GM18517 (cell line): ENCODE data around the gene ADCY9.
"Not testable (repeated sequence)": the region's sequence is repeated elsewhere in the genome, so short reads cannot be mapped to it uniquely, and the experiment has no call there.

Experiments used
- ATAC-seq: cut with Tn5 transposase; IDR thresholded peaks from one replicate; pipeline ENCODE4 v1.9.1; 2021; ENCODE audit warnings: mild to moderate bottlenecking, moderate library complexity; ENCODE audit not compliant: unreplicated experiment

The ADCY9 gene

DNA sequence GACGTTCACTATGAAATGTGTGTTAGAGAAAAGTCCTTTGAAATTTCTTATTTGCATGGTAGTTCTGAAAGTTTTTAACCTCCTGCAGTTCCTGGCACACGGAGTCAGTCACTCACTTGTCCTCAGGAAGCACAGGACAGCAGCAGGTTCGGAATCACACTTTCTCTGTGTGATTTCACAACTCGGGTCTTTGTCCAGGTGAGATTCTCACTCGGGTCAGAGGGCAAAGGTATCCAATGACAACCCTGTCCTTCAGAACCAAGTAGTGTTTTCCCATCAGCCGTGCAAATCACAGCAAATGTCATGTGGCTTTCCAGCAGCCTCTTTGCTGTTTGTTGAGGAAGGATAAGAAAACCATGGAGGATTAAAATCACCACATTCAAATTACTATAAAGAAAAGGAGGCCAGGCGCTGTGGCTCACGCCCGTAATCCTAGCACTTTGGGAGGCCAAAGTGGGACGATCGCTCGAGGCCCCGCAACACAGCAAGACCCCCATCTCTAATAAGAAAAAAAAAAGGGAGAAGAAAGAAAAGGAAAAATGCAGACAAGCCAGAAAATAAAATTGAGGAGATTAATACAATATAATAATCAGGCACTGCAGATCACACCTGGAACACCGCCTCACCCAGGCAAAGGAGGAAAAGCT is 22.0 kb downstream of the ADCY9 start:
- no peak for ATAC-seq

DNA sequence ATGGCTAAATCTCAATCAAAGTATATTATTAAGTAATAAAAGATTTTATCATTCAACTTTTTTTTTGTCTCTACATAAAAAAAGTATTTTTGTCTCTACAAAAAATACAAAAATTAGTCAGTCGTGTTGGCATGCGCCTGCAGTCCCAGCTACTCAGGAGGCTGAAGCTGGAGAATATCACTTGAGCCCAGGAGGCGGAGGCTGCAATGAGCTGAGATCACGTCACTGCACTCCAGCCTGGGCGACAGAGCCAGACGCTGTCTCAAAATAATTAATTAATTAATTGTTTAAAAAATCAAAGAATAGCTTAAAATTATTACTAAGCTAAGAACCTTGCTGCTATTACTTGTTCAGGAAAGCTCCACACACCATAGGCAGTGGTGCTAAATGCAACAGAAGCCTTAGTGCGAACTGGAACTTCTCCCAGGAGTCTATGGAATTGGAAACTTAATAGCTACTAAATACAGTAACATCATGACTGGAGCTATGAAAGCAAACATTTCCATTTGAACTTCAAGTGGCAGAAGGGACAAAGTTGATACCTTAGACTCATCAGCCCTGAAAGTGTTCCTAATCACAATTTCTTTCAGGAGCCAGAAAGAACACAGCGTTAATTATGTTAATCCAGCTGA is 22.6 kb downstream of the ADCY9 start:
- ATAC-seq, result no peak

DNA sequence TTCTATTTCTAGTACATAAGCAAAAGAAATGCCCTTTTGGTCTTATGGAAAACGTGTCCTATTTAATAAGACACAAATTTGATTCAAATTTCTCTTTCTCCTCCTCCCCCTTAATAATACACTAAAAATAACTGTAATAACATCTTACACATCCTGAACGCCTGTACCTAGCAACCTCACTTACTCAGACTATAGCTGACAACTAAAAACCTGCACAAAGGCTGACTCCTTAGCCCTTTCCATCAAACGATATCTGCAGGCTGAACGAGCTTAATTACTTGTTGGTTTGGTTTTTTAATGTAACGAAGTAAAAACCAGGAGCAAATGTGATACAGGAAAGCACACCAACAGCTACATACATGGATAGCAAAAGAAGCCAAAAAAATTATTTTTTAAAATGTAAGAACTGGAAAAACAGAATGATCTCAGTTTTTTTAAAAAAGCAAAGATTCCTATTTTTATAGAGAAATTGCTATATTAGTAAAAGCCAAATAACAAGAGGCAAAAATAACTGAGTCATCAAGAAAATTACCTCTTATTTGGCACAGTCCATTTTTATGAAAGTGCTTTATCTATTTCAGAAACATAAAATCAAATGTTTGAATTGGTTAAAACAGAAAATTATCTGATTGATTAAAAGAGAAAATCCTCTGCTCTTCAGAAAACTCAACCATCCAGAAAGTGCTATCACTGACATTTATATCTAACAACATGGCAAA is 23.5 kb downstream of the ADCY9 start:
- no peak for ATAC-seq

DNA sequence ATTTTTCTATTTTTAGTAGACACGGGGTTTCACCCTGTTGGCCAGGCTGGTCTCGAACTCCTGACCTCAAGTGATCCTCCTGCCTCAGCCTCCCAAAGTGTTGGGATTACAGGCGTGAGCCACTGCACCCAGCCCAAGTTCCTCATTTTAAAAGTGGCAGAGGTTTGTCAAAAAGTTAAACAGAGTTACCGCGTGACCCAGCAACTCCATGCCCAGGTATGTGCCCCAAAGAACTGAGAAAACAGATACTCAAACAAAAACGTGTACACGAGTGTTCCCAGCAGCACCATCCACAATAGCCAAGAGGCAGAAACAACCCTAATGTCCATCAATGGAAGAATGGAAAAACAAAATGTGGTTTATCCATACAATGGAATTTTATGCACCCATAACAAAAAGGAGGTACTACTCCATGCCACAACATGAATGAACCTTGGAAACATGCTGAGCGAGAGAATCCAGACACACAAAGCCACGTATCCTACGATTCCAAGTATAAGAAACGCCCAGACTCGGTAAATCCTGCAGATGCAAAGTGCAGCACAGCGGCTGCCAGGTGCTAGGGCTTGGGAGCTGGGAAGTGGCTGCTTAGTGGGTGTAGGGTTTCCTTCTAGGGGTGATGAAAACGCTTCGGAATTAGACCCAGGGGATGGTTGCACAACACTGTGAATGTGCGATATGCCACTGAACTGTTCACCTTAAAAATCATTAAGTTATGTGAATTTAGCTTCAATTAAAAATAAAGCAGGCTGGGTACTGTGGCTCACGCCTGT is 24.8 kb downstream of the ADCY9 start:
- no peak for ATAC-seq

DNA sequence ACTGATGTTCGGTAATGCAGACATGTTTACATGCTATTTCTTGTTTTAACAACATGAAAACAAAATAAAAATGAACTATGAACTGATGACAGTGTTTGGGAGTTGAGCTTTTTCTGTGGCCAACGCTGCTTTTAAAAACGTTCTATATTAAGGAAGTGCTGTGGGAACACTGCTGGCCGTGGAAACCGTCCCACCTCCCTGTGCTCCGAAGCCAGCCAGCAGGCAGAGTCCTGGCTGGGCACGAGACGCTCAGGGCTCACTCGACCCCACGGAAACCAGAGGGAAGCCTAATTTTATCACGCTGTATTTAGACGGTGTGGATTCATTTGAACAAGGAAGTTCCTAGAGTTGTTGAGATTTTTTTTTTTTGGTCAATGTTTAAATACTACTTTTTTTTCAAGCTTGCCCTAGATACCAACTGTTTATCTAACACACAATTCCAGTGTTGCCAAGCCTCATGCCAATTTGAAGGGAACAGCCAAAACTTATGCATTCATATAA is 25.8 kb downstream of the ADCY9 start:
- no peak for ATAC-seq

DNA sequence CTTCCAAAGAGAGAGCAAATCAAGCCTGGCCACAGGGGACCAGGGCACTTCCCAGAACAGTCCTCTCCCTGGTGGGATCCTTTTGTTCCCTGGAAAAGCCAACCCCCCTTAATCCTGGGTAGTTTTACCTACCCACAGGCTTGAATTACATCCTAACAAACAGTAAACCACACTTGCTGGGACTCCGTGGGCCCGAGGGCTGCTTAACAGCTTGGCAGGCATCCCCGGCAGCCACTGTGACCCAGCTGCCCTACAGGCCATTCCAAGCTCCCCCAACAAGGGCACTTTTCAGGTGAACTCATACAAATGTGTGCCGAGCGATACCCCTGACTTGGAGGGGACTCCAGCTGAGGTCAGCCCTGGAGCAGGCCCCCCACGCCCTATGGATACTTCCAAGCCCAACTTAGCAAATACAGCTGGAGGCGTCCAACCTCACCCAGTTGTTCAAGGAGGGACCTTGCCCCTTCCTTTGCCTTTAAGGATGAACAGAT is 26.4 kb downstream of the ADCY9 start:
- ATAC-seq, result no peak

DNA sequence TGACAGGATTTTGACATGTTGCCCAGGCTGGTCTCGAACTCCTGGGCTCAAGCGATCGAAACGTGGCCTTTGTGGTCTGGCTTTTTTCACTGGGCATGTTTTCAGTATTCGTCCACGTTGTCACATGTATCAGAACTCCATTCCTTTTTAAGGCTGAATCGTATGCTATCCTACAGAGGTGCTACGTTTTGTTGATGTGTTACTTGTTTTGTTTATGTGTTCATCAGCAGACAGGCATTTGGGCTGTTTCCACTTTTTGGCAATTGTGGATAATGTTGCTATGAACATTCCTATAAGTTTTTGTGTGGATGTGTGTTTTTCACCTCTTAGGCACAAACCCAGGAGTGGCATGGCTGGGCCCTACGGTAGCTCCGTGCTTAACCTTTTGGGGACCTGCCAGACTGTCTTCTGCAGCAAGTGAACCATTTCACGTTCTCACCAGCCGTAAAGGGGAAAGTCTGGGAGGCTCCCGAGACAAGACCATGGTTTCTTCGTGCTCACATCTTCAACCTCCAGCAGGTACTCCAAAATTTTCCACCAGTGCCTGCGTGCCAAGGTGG is 26.9 kb downstream of the ADCY9 start:
- no peak for ATAC-seq

DNA sequence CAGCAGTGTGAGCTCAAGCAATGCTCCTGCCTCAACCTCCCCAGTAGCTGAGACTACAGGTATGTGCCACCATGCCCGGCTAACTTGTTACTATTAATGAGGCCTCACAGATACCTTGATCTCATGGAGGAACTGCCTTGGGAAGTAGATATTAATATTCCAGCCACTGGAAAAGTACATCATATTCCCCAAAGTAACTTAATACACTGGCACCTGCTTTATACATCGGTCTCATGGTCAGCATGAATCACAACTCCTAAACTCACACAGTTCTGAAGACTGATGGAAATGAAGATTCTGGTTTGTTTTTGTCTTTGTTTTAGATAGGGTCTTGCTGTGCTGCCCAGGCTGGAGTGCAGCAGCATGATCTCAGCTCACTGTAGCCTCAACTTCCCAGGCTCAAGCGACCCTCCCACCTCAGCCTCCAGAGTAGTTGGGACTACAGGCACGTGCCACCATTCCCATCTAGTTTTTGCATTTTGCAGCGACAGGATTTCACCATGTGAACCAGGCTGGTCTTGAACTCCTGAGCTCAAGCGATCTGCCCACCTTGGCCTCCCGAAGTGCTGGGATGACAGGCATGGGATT is 28.2 kb downstream of the ADCY9 start:
- ATAC-seq, result no peak

DNA sequence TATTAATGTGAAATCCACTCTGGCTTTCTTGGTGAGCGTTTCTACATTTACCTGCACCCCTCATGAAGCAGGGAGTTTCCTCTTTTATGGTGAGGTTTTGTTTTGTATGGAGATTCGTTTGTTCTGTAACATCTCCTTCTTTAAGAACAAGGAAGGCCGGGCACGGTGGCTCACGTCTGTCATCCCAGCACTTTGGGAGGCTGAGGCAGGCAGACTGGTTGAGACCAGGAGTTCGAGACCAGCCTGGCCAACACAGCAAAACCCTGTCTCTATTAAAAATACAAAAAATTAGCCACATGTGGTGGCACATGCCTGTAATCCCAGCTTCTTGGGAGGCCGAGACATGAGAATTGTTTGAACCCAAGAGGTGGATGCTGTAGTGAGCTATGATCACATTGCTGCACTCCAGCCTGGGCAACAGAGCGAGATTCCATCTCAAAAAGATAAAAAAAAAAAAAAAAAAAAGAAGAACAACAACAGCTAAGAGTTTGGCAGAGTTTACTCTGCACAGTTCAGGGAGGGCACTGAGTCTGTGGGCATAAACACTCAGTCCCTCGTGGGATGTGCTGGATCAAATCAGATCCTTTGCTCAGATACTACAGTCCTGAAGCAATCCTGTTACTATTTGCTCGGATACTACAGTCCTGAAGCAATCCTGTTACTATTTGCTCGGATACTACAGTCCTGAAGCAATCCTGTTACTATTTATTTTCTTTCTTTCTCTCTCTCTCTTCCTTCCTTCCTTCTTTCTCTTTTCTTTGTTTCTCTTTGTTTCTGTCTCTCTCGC is 28.9 kb downstream of the ADCY9 start:
- no peak for ATAC-seq

DNA sequence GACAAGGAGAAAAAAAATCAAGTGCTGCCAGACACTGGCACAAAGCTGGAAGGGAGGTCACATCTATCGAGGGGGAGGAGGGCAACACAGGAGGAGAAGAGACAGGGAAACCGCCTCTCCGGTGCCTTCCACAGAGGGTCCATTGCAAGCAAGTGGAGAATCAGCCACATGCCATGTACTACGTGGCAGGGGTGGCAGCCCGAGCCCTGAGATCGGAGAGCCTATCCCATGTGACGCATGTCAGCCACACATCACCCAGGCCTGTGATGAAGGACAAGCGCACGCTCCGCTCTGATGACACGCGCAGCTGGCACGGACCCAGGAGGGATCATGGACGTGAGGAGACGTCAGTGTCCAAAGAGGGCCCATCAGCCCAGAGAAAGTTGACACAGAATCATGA is 30.1 kb downstream of the ADCY9 start:
- ATAC-seq, result no peak

DNA sequence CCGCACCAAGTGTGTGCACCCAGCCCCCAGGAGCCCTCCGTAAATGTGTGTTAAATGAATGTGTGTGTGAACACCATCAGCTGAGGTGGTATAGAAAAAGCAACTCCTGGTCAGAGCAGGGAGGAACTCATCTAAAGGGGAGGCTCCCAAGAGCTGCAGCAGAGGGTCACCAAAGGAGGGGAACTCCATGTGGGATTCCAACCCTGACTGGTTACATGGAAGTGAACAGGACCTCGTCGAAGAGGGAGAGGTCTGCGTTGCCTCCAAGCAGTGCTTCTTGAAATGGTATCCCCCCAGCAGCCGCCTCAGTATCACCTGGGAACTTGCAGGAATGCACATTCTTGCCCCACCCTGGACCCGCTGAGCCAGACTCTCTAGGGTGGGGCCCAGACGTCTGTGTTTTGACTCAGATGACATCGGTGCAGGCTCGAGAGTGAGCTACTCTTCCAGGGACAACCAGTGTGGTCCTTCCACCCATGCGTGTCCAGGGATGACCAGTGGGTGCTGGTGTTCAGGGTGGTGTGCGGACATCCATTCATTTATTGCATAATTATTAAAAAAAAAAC is 30.8 kb downstream of the ADCY9 start:
- no peak for ATAC-seq

DNA sequence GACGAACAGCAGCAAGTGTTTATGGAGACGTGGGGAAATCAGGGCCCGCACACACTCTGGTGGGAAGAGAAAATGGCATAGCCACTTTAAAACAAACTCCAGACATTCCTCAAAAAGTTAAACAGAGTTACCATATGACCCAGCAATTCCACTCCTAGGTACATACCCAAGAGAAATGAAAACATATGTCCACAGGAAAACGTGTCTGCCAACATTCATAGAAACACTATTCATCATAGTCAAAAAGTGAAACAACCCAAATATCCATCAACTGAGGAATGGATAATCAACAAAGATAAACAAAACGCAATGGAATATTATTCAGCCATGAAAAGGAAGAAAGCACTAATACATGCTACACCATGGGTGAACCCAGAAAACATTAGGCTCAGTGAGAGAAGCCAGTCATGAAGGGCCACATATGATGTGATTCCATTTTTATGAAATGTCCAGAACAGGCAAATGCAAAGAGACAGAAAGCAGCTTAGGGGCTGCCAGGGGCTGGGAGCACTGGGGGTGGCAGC is 32.8 kb downstream of the ADCY9 start:
- no peak for ATAC-seq

DNA sequence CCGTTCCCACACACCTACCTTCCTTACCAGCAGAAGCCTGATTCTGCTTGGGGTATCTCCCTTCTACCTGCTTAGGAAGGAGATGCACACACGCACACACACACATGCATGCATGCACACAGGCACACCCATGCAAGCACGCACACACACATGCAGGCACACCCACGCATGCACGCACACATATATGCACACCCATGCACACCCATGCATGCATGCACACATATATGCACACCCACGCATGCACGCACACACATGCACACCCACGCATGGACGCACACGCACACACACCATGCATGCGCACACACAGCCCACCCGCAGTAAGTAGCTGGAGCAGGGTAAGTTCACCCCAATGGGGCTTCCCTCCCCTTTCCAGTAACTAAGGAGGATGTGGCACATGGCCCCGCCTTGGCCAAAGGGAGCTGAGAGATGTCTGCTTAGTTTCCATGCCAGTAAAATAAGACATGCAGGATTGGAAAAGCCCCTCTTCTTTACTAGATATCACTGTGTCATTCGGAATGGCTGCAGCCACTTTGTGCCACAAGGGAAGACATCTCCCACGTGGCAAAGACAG is 33.7 kb downstream of the ADCY9 start:
- ATAC-seq, result no peak

DNA sequence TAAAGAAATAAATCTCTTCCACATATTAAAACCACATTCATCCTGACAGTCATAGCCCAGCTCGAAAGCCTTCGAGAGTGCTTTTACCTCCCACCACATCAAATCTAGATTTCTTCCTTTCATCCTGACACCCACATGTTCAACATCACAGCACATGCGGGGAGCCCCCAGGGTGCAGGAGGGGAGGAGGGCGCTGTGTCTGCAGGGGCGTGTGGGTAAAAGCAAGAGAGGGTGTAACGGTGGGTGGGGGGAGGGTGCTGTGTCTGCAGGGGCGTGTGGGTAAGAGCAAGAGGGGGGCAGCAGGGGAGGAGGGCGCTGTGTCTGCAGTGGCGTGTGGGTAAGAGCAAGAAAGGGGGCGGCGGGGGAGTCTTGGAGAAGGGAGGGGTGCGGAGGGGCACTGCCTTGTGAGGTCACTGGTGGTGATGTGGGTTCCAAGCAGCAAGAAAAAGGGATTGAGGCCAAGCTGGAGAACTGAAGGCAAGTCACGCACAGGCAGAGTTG is 34.7 kb downstream of the ADCY9 start:
- ATAC-seq, result no peak

DNA sequence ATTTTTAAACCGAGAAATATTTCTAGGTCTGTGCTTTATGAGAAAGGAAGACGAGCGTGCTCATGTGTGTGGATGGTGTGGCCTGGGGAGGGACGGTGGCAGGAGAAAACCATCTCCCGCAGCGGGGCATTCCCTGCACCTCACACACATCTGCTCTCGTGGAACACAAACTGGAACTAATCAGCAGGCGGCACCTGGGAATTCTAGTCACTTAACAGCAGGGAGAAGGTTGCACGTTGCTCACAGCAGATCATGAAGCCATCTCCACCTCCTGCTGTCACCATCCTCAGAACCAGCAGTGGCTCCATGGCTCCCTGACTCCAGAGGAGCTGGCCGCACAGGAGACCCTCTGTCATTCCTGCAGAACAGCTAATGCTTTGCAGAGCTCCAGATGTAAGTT is 35.2 kb downstream of the ADCY9 start:
- no peak for ATAC-seq

DNA sequence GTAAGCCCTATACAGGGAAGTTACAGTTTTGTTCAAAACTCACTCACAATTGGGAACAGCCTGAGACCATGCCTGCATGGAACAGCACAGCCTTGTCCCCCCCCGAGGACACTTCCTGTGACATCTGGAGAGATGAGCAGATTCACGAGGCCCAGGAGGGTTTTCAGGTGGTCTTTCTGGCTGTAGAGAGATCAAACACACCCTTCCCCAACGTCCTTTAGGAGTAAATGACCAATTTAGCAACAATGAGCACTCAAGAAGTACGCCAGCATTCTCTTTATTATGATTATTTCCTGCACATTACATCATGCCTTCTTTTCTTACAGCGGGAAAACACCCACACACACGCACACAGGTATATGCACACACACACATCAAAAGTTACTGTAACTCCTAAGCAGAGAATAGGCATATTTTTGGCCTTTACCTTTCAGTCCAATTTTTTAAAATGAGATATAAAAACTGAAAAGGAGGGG is 39.0 kb downstream of the ADCY9 start:
- ATAC-seq, result no peak

DNA sequence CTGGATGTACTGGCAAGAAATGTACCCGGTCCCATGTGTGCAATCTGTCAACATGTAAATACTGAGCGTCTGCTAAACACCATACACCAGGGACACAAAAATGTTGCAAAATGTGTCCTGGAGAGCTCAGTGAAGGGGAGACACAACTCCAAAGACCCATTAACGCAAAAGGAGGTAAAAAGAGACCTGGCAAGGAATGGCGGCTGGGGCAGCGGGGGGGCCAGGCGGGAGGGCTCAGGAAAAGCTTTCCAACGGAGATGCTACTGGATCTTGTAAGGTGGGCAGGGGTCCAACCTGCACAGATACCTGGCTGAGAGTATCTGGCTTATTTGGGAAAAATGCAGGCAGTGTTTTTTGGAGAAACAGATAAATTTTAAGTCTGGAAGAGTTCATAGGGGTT is 40.7 kb downstream of the ADCY9 start:
- no peak for ATAC-seq

DNA sequence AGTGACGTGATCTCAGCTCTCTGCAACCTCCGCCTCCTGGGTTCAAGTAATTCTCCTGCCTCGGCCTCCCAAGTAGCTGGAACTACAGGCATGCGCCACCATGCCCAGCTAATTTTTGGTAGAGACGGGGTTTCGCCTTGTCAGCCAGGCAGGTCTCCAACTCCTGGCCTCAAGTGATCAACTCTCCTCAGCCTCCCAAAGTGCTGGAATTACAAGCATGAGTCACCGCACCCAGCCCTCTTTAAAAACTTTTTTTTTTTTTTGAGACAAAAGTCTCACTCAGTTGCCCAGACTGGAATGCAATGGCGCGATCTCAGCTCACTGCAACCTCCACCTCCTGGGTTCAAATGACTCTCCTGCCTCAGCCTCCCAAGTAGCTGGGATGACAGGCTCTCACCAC is 43.1 kb downstream of the ADCY9 start:
- not testable (repeated sequence) for ATAC-seq
